HT-29 (cell line): ENCODE data around the gene ATP5IF1. TPM values are rescaled to one million over a fixed set of nuclear protein-coding genes. Genes with fewer than 3 reads are reported as not detected.

Experiments used
- DNase-seq: peaks from one replicate; pipeline ENCODE4 v3.0.0-alpha.2; 2015; ENCODE audit warnings: low spot score
- total RNA-seq: library from RNA; depleted of rRNA; stranded (reverse); fragments of >200 nt; shearing (Covaris generic); gene quantifications from 2 replicates; pipeline ENCODE4 v1.2.3, GENCODE V29; 2014; rRNA removed

Gene ATP5IF1
- total RNA-seq, 1 experiment from 2014 or later, result 583 TPM

- DNase-seq, result no peak
Observed at GRCh38 chr1:28264897-28265296, 29.0 kb downstream of the ATP5IF1 start.

GRCh38 chr1:28265577-28265976 is 29.7 kb downstream of the ATP5IF1 start:
- DNase-seq, result no peak

DNA sequence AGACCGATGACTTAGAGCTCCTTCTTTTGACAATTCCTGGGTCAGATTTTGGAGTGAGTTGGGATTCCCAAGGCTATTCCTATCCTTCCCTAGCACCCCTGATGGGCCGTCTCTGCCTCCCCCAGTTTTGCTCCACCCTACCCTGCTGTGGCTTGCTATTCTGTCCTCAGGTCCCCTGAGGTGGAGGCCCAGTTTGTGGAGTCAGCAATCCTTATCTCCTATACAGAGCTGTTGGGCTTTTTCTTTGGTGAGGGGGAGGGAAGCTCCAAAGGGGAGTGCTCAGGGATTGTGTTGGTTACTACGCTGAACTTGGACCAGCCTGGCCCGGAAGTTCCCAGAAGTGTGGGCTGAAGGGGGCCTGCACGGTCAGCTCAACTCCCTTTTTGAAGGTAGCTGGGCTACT is 31.0 kb downstream of the ATP5IF1 start:
- no peak for DNase-seq

- DNase-seq, result no peak
Observed at GRCh38 chr1:28267633-28268032, 31.7 kb downstream of the ATP5IF1 start.

GRCh38 chr1:28269529-28269928 is 33.6 kb downstream of the ATP5IF1 start:
- no peak for DNase-seq

DNA sequence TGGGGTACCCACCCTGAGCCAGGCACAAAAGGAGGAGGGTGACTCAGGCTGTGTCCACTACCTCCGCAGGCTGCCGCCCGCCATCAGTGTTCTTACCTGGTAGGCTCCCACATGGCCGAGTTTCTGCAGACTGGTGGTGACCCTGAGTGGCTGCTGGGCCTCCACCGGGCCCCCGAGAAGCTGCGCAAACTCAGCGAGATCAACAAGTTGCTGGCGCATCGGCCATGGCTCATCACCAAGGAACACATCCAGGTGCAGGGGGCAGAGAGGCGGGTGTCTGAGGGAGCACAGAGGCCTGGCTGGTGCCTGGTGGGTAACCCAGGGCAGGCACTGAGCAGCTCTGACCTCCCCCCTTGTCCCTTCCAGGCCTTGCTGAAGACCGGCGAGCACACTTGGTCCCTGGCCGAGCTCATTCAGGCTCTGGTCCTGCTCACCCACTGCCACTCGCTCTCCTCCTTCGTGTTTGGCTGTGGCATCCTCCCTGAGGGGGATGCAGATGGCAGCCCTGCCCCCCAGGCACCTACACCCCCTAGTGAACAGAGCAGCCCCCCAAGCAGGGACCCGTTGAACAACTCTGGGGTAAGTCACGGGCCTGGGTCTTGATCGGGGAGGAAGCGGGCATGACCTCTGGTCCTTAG is 36.4 kb downstream of the ATP5IF1 start:
- no peak for DNase-seq

DNA sequence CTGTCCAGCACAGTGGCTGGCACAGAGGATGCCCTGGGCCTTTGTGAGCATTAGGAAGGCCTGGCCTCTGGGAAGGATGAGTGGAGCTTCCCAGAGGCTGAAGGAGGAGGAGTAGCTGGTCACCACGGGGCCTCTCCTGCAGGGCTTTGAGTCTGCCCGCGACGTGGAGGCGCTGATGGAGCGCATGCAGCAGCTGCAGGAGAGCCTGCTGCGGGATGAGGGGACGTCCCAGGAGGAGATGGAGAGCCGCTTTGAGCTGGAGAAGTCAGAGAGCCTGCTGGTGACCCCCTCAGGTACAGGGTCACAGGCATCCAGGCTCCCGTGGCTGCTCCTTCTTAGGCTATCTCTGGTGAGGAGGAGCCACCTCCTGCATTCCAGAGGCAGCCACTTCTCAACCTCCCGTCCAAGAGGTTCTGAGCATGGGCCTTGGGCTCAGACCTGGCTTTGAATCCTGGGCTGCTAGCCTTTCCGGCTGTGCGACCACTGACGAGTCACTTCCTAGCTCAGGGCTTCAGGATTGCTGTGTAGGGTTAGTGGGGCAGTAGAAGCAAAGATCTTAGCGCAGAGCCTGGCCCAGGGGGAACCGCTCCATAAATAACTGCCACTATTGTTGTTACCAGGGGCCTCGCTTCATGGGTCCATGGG is 37.4 kb downstream of the ATP5IF1 start:
- no peak for DNase-seq

DNA sequence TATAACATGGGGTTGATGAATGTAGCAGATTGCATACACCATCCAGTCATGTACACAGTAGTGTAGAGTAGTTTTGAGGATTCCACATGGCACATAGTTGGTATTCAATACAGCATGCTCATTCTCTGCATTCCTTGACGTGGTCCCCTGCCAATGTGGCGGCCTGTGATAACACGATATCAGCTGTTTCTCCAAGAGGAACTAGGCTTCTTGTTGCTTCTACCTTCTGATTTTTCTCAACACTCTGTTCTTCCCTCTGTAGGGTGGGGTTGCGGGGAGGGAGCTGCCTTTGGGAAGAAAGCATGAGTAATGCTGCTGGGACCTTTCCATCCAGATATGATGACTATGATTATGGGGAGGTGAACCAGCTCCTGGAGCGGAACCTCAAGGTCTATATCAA is 42.8 kb downstream of the ATP5IF1 start:
- DNase-seq, result no peak

DNA sequence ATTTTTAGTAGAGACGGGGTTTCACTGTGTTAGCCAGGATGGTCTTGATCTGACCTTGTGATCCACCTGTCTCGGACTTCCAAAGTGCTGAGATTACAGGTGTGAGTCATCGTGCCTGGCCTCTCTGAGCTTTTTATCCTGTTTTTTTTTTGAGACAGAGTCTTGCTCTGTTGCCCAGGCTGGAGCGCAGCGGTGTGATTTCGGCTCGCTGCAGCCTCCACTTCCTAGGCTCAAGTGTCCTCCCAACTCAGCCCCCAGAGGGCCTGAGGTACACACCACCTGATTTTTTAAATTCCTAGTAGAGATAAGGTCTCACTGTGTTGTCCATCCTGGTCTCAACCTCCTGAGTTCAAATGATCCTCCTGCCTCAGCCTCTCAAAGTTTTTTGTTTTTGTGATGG is 43.8 kb downstream of the ATP5IF1 start:
- no peak for DNase-seq

DNA sequence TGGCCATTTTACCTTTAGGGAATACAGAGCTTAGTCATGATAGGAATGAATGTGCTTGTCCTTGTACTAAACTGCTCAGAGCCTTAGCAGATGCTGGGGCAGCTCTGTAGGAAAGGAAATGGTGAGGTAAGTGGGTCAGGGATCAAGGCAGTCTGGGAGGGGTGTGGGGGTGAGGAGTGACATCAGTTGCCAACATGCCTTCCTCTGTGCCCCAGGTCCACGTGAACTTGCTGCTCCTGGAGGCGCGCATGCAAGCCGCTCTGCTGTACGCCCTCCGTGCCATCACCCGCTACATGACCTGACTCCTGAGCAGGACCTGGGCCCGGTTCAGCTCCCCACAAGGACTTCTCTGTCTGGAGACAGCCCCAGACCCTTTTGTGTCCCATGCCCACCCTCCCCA is 44.6 kb downstream of the ATP5IF1 start:
- no peak for DNase-seq

DNA sequence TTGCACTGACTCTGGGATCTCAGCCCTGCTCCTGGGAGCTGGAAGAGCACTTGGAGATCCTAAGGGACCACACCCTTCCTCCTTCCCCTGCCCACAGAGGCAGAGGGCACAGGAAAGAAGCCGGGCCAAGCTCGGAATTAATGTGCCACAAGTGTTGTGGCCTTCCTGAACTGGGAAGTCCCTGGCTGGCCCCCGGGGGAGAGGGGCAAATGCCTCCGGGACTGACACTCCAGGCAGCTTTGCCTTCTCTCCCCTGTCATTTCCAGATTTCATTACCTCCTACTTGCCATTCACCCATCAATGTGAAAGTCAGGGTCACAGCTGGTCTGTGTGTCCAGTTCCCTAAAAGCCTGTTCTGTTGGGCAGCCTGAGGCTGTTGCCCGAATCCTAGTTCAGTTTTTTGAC is 45.1 kb downstream of the ATP5IF1 start:
- DNase-seq, result no peak

- DNase-seq, result no peak
Observed at GRCh38 chr1:28281608-28282425, 45.9 kb downstream of the ATP5IF1 start.

- no peak for DNase-seq
Observed at GRCh38 chr1:28282426-28283407, 46.8 kb downstream of the ATP5IF1 start.

DNA sequence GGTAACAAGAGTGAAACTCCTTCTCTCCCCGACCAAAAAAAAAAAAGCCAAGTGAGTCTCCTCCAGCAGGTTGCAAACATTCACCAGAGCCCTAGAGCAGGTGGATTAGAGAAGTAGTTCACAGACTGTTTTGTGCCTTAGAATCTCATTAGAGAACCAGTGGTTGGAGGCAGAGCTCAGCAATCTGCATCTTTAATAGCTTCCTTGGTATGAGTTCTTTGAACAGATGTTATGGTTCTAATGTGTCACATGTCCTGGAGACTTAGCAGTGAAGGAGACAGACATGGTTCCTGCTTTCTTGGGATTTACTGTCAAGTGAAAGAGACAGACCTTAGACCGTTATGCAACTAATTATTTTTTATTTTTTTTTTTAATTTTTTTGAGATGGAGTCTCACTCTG is 50.2 kb downstream of the ATP5IF1 start:
- DNase-seq, result no peak

Other genes starting within 250 kb of the ATP5IF1 start
- gene EYA3, start 147.5 kb upstream of the ATP5IF1 start, total RNA-seq, result 4.4 and 6.7 TPM in 2 replicates
- 0.52 and 0.56 TPM in 2 replicates for gene PTAFR, start 59.4 kb upstream of the ATP5IF1 start, total RNA-seq
- 29.3 and 31.7 TPM in 2 replicates for gene DNAJC8, start 3.1 kb upstream of the ATP5IF1 start, total RNA-seq
- gene SESN2, start 23.4 kb downstream of the ATP5IF1 start, total RNA-seq, result 15.1 and 19.3 TPM in 2 replicates
- gene MED18, start 92.9 kb downstream of the ATP5IF1 start, total RNA-seq, result 9.6 TPM in 2 replicates
- 7.5 and 8.0 TPM in 2 replicates for gene PHACTR4, start 133.6 kb downstream of the ATP5IF1 start, total RNA-seq